Ovary (tissue), 9 donors: ENCODE results near the gene PCDHGB5. TPM values are rescaled to one million over a fixed set of nuclear protein-coding genes. Genes with fewer than 3 reads are reported as not detected.
"Not testable (repeated sequence)": the region's sequence is repeated elsewhere in the genome, so short reads cannot be mapped to it uniquely, and the experiment has no call there.

Source experiments
- DNase-seq, 5 donors: peaks; one replicate each; pipeline ENCODE4 v3.0.0-alpha.2; 2019 to 2020
- H3K27ac ChIP-seq, 2 donors: fragments of 200-600 bp; one replicate each; pipeline versions ENCODE4 v1.5.1 to v1.8.0; 2019 to 2022
- H3K27me3 ChIP-seq: fragments of 200-600 bp; one replicate; pipeline ENCODE4 v1.8.0; 2022
- H3K36me3 ChIP-seq: fragments of 200-600 bp; sonication (generic); one replicate; pipeline ENCODE4 v1.5.1; 2019
- H3K4me1 ChIP-seq: one replicate; pipeline ENCODE4 v1.8.1; 2013; ENCODE audit warnings: mild to moderate bottlenecking, moderate library complexity; ENCODE audit not compliant: insufficient read depth
- H3K4me3 ChIP-seq: fragments of 200-600 bp; sonication (generic); one replicate; pipeline ENCODE4 v1.5.1; 2017
- H3K9me3 ChIP-seq, 2 donors: fragments of 200-600 bp in 1 of 2; sonication (generic) in 1 of 2; one replicate each; pipeline versions ENCODE4 v1.5.1 to v1.8.1; 2013 to 2019; ENCODE audit warnings: mild to moderate bottlenecking in 1 of 2, moderate library complexity in 1 of 2
- EP300 ChIP-seq: sonication (generic); formaldehyde crosslinking; IDR thresholded peaks from one replicate; pipeline ENCODE4 v1.6.1; 2017; ENCODE audit warnings: antibody characterized with exemption
- POLR2A ChIP-seq: fragments of 450-650 bp; IDR thresholded peaks from one replicate; pipeline ENCODE4 v1.6.1; 2017; ENCODE audit warnings: antibody characterized with exemption, mild to moderate bottlenecking, moderate library complexity
- WGBS, 3 donors: extraction: QIAGEN DNeasy Blood & Tissue Kit in 1 of 3; methylation state at CpG; one replicate each; pipeline versions ENCODE4 v1.1.5 to v1.1.7; 2013 to 2017; 5-methylcytosine and 5-hydroxymethylcytosine counted together
- intact Hi-C, 4 donors: fragments of 100-400 bp; cut with DNase I; formaldehyde crosslinking; loops; one replicate each; pipeline versions ENCODE4 v1.11.0 to v1.15.1; 2022 to 2023
- polyA plus RNA-seq, 2 donors: library from polyadenylated mRNA; stranded (reverse); fragments of 200-250 nt in 1 of 2; fragments of 350-450 nt in 1 of 2; fragmentation: Illumina TruSeq in 1 of 2; extraction: RNeasy Lipid Tissue Mini Kit (QIAGEN cat#74804) in 1 of 2; gene quantifications; one replicate each; pipeline ENCODE4 v1.2.3, GENCODE V29; 2013 to 2014
- total RNA-seq, 7 donors: library from RNA; depleted of rRNA in 2 of 7; stranded (reverse); fragments of >200 nt in 2 of 7; fragmentation: NEBNext Ultra II Directional in 3 of 7; extraction: Animal tissue kit (Norgen Biotek cat#: 25700) in 3 of 7; gene quantifications; one replicate each; pipeline versions ENCODE4 v1.1.0 to v1.2.4, GENCODE V29; 2016 to 2023
- TF ChIP-seq, protein P1 (sequence below), 3 donors: fragments of 450-650 bp in 2 of 3; fragments of 200-600 bp in 1 of 3; IDR thresholded peaks; one replicate each; pipeline versions ENCODE4 v1.5.1 to v1.8.0; 2016 to 2022; ENCODE audit warnings: antibody characterized with exemption in 3 of 3, mild to moderate bottlenecking in 1 of 3
- donor health status: DM: no; HTN: no; CAD: no; lungs with moderate emphysema.
- donor health status: DM: no; HTN: no; CAD: no.
- donor health status: Bipolar disorder and iron deficiency.
- donor health status: DM: yes; HTN: yes; CAD: no.
- donor health status: DM: no; HTN: no; CAD: no.
- donor health status: DM: yes; HTN: yes; CAD: no.

Gene PCDHGB5
- total and polyA plus RNA-seq, 9 donors, result 4.5 to 19.7 (median 16.5) TPM

DNA sequence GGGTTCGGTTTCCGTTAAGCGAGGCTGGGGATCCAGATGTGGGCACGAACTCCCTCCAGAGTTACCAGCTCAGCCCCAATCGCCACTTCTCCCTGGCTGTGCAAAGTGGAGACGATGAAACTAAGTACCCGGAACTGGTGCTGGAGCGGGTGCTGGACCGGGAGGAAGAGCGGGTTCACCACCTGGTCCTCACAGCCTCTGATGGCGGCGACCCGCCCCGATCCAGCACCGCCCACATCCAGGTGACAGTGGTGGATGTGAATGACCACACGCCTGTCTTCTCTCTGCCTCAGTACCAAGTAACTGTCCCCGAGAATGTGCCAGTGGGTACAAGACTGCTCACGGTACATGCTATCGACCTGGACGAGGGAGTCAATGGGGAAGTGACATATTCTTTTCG lies 14.4 kb upstream of the PCDHGB5 start:
- H3K9me3 ChIP-seq, result peaks cover 12 to 36% of the 10 kb centered on the region in 2 donors
- no peaks in the 10 kb centered on the region for H3K36me3 ChIP-seq
- H3K4me1 ChIP-seq, result no peaks in the 10 kb centered on the region
- no peak for DNase-seq
- WGBS, 3 donors, result 33 to 41% (median 35%) methylated on average over 21 of the region's 21 CpGs
- H3K27ac ChIP-seq, result no peak overlapping the region
- no peak overlapping the region for H3K4me3 ChIP-seq
- no peaks in the 10 kb centered on the region for H3K27me3 ChIP-seq
- TF ChIP-seq POLR2A (no peak), EP300 (no peak)
- TF ChIP-seq, protein P1, sequence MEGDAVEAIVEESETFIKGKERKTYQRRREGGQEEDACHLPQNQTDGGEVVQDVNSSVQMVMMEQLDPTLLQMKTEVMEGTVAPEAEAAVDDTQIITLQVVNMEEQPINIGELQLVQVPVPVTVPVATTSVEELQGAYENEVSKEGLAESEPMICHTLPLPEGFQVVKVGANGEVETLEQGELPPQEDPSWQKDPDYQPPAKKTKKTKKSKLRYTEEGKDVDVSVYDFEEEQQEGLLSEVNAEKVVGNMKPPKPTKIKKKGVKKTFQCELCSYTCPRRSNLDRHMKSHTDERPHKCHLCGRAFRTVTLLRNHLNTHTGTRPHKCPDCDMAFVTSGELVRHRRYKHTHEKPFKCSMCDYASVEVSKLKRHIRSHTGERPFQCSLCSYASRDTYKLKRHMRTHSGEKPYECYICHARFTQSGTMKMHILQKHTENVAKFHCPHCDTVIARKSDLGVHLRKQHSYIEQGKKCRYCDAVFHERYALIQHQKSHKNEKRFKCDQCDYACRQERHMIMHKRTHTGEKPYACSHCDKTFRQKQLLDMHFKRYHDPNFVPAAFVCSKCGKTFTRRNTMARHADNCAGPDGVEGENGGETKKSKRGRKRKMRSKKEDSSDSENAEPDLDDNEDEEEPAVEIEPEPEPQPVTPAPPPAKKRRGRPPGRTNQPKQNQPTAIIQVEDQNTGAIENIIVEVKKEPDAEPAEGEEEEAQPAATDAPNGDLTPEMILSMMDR (IDR thresholded peaks at IDR 0.05), result no peak
- intact Hi-C loops, result no loop called here

GRCh38 chr5:141384471-141385267 lies 13.1 kb upstream of the PCDHGB5 start:
- Histone ChIP-seq H3K9me3 (peaks cover 16 to 49% of the 10 kb centered on the region in 2 donors), H3K4me1 (no peaks in the 10 kb centered on the region), H3K36me3 (no peaks in the 10 kb centered on the region), H3K4me3 (no peak overlapping the region), H3K27ac (no peak overlapping the region), H3K27me3 (no peaks in the 10 kb centered on the region)
- 38 to 57% (median 47%) methylated on average over 36 to 43 of the region's 43 CpGs for WGBS, 3 donors
- no peak for DNase-seq
- no peak for TF ChIP-seq POLR2A
- TF ChIP-seq, protein P1 (IDR thresholded peaks at IDR 0.05), result no peak
- no peak for TF ChIP-seq EP300
- intact Hi-C loops, result no loop called here

GRCh38 chr5:141387557-141388311 lies 10.0 kb upstream of the PCDHGB5 start, which contains the start of gene PCDHGB4:
Gene PCDHGB4, plus strand, starts transcription at chr5:141387698. Its CDS starts 187 bp downstream, at chr5:141387885.
- intact Hi-C loops, H3K4me1 ChIP-seq, DNase-seq, H3K27ac ChIP-seq, H3K27me3 ChIP-seq, H3K36me3 ChIP-seq, H3K4me3 ChIP-seq: not testable (repeated sequence)
- 11 to 16% (median 11%) methylated on average over 22 to 24 of the region's 40 CpGs for WGBS, 3 donors
- peaks cover 19 to 61% of the 10 kb centered on the region in 2 donors for H3K9me3 ChIP-seq

- WGBS, 3 donors, result 45 to 55% (median 47%) methylated on average over 10 of the region's 10 CpGs
- TF ChIP-seq POLR2A (no peak), EP300 (no peak)
- TF ChIP-seq, protein P1 (IDR thresholded peaks at IDR 0.05), result no peak
Observed at GRCh38 chr5:141388661-141389060, 9.1 kb upstream of the PCDHGB5 start.

More at GRCh38 chr5:141388661-141389060, 9.1 kb upstream of the PCDHGB5 start:
- no peaks in the 10 kb centered on the region for H3K36me3 ChIP-seq
- no peaks in the 10 kb centered on the region for H3K4me1 ChIP-seq
- intact Hi-C loops, result loop anchor here in 1 of 4 donors (1.0 kb wide), 1 partner anchor 7 kb away; no protein-coding TSS in a partner anchor
- H3K27me3 ChIP-seq, result no peaks in the 10 kb centered on the region
- no peak overlapping the region for H3K27ac ChIP-seq
- peaks cover 19 to 57% of the 10 kb centered on the region in 2 donors for H3K9me3 ChIP-seq
- no peak for DNase-seq
- H3K4me3 ChIP-seq, result no peak overlapping the region
